Mucosa of rectum (tissue), 2 donors: ENCODE measurements around the gene OR13H1.
"Not testable (repeated sequence)": the region's sequence is repeated elsewhere in the genome, so short reads cannot be mapped to it uniquely, and the experiment has no call there.

ENCODE experiments used
- H3K27ac ChIP-seq, 2 donors: one replicate each; pipeline ENCODE4 v1.7.0; 2013; ENCODE audit warnings: inconsistent platforms in 2 of 2, low read depth in 2 of 2, low read length in 2 of 2
- H3K27me3 ChIP-seq, 2 donors: one replicate each; pipeline ENCODE4 v1.7.0; 2013; ENCODE audit warnings: low read length in 2 of 2; ENCODE audit not compliant: control insufficient read depth in 2 of 2, insufficient read depth in 2 of 2
- H3K36me3 ChIP-seq, 2 donors: one replicate each; pipeline ENCODE4 v1.7.0; 2013; ENCODE audit warnings: low read length in 2 of 2; ENCODE audit not compliant: control insufficient read depth in 2 of 2, insufficient read depth in 2 of 2
- H3K4me1 ChIP-seq, 2 donors: one replicate each; pipeline ENCODE4 v1.7.0; 2013; ENCODE audit warnings: low read length in 2 of 2, mild to moderate bottlenecking in 1 of 2; ENCODE audit not compliant: control insufficient read depth in 2 of 2, insufficient read depth in 2 of 2
- H3K4me3 ChIP-seq, 2 donors: one replicate each; pipeline ENCODE4 v1.7.0; 2013; ENCODE audit warnings: low read length in 2 of 2
- H3K9ac ChIP-seq, 2 donors: one replicate each; pipeline ENCODE4 v1.7.0; 2013; ENCODE audit warnings: low read length in 2 of 2, low read depth in 1 of 2, mild to moderate bottlenecking in 1 of 2
- H3K9me3 ChIP-seq, 2 donors: one replicate each; pipeline ENCODE4 v1.7.0; 2013; ENCODE audit warnings: low read length in 2 of 2; ENCODE audit not compliant: control insufficient read depth in 2 of 2
- donor health status: healthy.
- donor health status: Normal muscosa, but diverticular disease.

The OR13H1 gene

DNA sequence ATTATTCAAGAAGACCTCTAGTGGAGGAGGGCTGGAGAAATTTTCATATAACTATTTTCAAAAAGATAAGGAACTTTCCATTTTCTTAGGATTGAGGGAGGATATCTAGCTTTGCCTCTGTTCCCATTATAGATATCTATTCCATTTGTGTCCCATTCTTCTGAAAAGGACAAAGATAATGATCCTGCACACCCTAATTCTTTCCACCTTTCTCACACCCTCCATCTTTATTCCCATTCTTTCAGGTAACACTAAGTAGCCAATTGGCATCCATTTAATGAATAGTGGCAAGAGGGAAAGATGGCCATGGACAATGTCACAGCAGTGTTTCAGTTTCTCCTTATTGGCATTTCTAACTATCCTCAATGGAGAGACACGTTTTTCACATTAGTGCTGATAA, at the start of gene OR13H1:
OR13H1 (plus strand) TSS at position 301 of the 400 bp plus-strand sequence; CDS start at position 301, 0 bp downstream.
- Histone ChIP-seq H3K4me3 (no peak within 1 kb of the TSS), H3K9ac (no peak within 1 kb of the TSS), H3K36me3 (no peaks in the 10 kb centered on the region), H3K4me1 (no peaks in the 10 kb centered on the region), H3K27ac (no peak within 1 kb of the TSS), H3K27me3 (peaks cover 0 to 4% of the 10 kb centered on the region in 2 donors), H3K9me3 (no peaks in the 10 kb centered on the region)

DNA sequence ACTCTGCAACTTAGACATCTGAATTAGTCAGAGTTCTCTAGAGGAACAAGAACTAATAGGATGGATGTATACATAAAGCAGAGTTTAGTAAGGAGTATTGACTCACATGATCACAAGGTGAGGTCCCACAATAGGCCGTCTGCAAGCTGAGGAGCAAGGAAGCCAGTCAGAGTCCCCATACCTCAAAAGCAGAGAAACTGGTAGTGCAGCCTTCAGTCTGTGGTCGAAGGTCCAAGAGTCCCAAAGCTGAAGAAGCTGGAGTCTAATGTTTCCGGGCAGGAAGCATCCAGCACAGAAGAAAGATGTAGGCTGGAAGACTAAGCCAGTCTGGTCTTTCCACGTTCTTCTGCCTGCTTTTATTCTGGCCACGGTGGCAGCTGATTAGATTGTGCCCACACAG, 42.3 kb upstream of the OR13H1 start:
- H3K9ac ChIP-seq, H3K4me3 ChIP-seq, H3K27ac ChIP-seq, H3K27me3 ChIP-seq, H3K9me3 ChIP-seq, H3K4me1 ChIP-seq, H3K36me3 ChIP-seq: not testable (repeated sequence)

DNA sequence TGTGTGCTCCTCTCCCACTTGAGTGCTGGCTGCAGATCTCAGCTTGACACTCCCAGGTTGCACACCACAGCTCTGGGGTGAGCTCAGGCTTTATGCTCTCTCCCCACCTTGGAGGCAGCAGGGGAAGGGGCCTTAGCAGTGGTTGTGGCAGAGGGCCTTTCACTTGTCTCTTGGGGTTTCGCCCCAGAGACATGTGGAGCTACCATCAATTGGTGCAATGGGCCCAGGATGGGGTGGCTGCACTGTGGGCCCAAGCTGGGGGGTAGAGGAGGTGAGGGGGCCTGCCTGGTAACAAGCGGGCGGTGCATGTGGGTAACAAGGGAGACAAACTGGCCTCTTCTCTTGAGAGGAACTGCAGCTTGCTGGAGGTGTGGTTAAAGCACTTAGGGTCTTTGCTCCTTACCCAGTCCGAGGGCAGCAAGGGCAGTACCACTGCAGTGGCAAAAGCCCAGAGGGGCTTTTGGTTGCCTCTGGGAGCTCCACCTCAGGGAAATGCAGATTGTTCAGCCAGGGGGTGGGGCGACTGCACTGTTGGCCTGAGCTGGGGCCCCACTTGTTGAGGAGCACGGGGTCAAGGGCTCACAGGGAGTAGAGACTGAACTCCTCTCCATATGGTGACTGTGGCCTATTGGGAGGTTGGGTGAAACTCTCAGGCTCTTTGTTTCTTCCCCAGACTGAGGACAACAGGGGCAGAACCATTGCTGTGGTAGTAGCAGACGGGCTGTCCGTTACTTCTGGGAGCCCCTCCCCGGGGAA, 30.5 kb upstream of the OR13H1 start:
- Histone ChIP-seq H3K27me3 (no peaks in the 10 kb centered on the region), H3K27ac (no peak overlapping the region), H3K9ac (no peak overlapping the region), H3K4me1 (no peaks in the 10 kb centered on the region), H3K36me3 (no peaks in the 10 kb centered on the region), H3K4me3 (no peak overlapping the region), H3K9me3 (peaks cover 0 to 3% of the 10 kb centered on the region in 2 donors)

GRCh38 chrX:131521824-131522223, 22.1 kb upstream of the OR13H1 start:
- Histone ChIP-seq H3K4me1 (no peaks in the 10 kb centered on the region), H3K9me3 (peaks cover 0 to 3% of the 10 kb centered on the region in 2 donors), H3K27me3 (no peaks in the 10 kb centered on the region), H3K9ac (no peak overlapping the region), H3K4me3 (no peak overlapping the region), H3K36me3 (no peaks in the 10 kb centered on the region), H3K27ac (no peak overlapping the region)

DNA sequence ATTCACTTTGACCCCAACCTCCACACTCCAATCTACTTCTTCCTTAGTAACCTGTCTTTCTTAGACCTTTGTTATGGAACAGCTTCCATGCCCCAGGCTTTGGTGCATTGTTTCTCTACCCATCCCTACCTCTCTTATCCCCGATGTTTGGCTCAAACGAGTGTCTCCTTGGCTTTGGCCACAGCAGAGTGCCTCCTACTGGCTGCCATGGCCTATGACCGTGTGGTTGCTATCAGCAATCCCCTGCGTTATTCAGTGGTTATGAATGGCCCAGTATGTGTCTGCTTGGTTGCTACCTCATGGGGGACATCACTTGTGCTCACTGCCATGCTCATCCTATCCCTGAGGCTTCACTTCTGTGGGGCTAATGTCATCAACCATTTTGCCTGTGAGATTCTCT, 344 bp downstream of the OR13H1 start:
- Histone ChIP-seq H3K4me3 (no peak overlapping the region), H3K9me3 (no peaks in the 10 kb centered on the region), H3K27me3 (peaks cover 4% of the 10 kb centered on the region in 2 donors), H3K9ac (no peak overlapping the region), H3K27ac (no peak overlapping the region), H3K36me3 (no peaks in the 10 kb centered on the region), H3K4me1 (no peaks in the 10 kb centered on the region)

DNA sequence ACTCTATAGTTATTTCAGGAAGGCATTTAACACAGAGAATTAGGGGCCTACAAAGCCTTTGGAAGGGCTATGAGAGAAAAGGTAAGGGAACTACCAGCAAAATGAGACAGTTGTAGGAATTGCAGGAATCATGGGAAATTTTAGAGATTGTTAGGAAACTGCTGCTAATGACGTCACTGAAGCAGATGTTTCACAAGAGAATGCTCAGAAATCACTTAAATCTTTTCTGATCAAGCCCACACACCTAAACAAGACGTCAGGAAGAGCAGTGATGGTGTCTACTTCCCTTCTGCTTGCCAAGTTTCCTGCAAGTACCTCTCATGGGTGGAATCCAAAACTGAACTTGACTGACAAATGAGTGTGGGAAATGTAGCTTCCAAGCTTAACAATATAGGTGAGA, 5.1 kb downstream of the OR13H1 start:
- Histone ChIP-seq H3K36me3 (no peaks in the 10 kb centered on the region), H3K9me3 (no peaks in the 10 kb centered on the region), H3K4me3 (no peak overlapping the region), H3K27me3 (peaks cover 0 to 4% of the 10 kb centered on the region in 2 donors), H3K9ac (no peak overlapping the region), H3K4me1 (no peaks in the 10 kb centered on the region), H3K27ac (no peak overlapping the region)

GRCh38 chrX:131552453-131552852, 8.6 kb downstream of the OR13H1 start:
- not testable (repeated sequence) for H3K27me3 ChIP-seq, H3K36me3 ChIP-seq, H3K4me1 ChIP-seq, H3K9me3 ChIP-seq, H3K4me3 ChIP-seq, H3K9ac ChIP-seq, H3K27ac ChIP-seq

GRCh38 chrX:131558562-131558961, 14.7 kb downstream of the OR13H1 start:
- H3K9me3 ChIP-seq = no peaks in the 10 kb centered on the region
- H3K9ac ChIP-seq = no peak overlapping the region
- no peaks in the 10 kb centered on the region for H3K4me1 ChIP-seq
- H3K27ac ChIP-seq = no peak overlapping the region
- H3K36me3 ChIP-seq = no peaks in the 10 kb centered on the region
- H3K27me3 ChIP-seq = no peaks in the 10 kb centered on the region
- H3K4me3 ChIP-seq = no peak overlapping the region

GRCh38 chrX:131564553-131565229, 20.8 kb downstream of the OR13H1 start:
- no peak overlapping the region for H3K27ac ChIP-seq
- H3K4me3 ChIP-seq = no peak overlapping the region
- no peaks in the 10 kb centered on the region for H3K27me3 ChIP-seq
- no peaks in the 10 kb centered on the region for H3K9me3 ChIP-seq
- H3K9ac ChIP-seq = no peak overlapping the region
- no peaks in the 10 kb centered on the region for H3K4me1 ChIP-seq
- no peaks in the 10 kb centered on the region for H3K36me3 ChIP-seq

- no peaks in the 10 kb centered on the region for H3K4me1 ChIP-seq
- H3K9ac ChIP-seq = no peak overlapping the region
- no peaks in the 10 kb centered on the region for H3K27me3 ChIP-seq
- no peak overlapping the region for H3K27ac ChIP-seq
- H3K36me3 ChIP-seq = no peaks in the 10 kb centered on the region
- no peak overlapping the region for H3K4me3 ChIP-seq
- H3K9me3 ChIP-seq = no peaks in the 10 kb centered on the region
These were observed 22.0 kb downstream of the OR13H1 start for GRCh38 chrX:131565909-131566308.
